Gastrocnemius medialis (tissue), 4 donors: ENCODE measurements around the gene TMEM174. TPM values are rescaled to one million over a fixed set of nuclear protein-coding genes. Genes with fewer than 3 reads are reported as not detected.

Experiments used
- ATAC-seq, 2 donors: fragments of 150-250 bp; one replicate each; pipeline ENCODE4 v1.9.1; 2016
- DNase-seq, 2 donors: peaks; one replicate each; pipeline ENCODE4 v3.0.0-alpha.2; 2019
- H3K27ac ChIP-seq, 4 donors: fragments of 200-600 bp; sonication (generic); 1 replicate in 1 of 4; 2 replicates in 3 of 4; pipeline ENCODE4 v1.5.1; 2016 to 2018; ENCODE audit warnings: mild to moderate bottlenecking in 2 of 4, moderate library complexity in 1 of 4
- H3K27me3 ChIP-seq, 3 donors: fragments of 200-600 bp; sonication (generic) in 2 of 3; 1 replicate in 1 of 3; 2 replicates in 2 of 3; pipeline versions ENCODE4 v1.5.1 to v1.6.0; 2016 to 2019; ENCODE audit warnings: mild to moderate bottlenecking in 1 of 3, moderate library complexity in 1 of 3
- H3K36me3 ChIP-seq, 2 donors: fragments of 200-600 bp; sonication (generic) in 1 of 2; one replicate each; pipeline ENCODE4 v1.5.1; 2017 to 2018
- H3K4me1 ChIP-seq, 2 donors: fragments of 200-600 bp; sonication (generic) in 1 of 2; one replicate each; pipeline ENCODE4 v1.5.1; 2016 to 2017; ENCODE audit warnings: mild to moderate bottlenecking in 2 of 2
- H3K4me3 ChIP-seq, 4 donors: fragments of 200-600 bp; sonication (generic) in 3 of 4; 1 replicate in 1 of 4; 2 replicates in 3 of 4; pipeline ENCODE4 v1.5.1; 2016 to 2019; ENCODE audit warnings: mild to moderate bottlenecking in 2 of 4
- H3K9me3 ChIP-seq, 3 donors: fragments of 200-600 bp; sonication (generic) in 2 of 3; 1 replicate in 1 of 3; 2 replicates in 2 of 3; pipeline ENCODE4 v1.5.1; 2016 to 2019
- POLR2A ChIP-seq, 2 donors: fragments of 450-650 bp; IDR thresholded peaks; one replicate each; pipeline ENCODE4 v1.6.1; 2017; ENCODE audit warnings: antibody characterized with exemption in 2 of 2, mild to moderate bottlenecking in 2 of 2, moderate library complexity in 2 of 2
- in situ Hi-C, 4 donors: fragments of 200-750 bp; cut with MboI; loops; one replicate each; pipeline versions ENCODE4 v1.15.0 to v1.8.0; 2017; ENCODE audit warnings: low sequenced_read_pairs in 4 of 4
- intact Hi-C: fragments of 100-400 bp; cut with DNase I; formaldehyde crosslinking; loops from one replicate; pipeline ENCODE4 v1.15.1; 2023; ENCODE audit warnings: low total_unique reads
- total RNA-seq, 4 donors: library from RNA; depleted of rRNA; stranded (reverse); fragments of >200 nt; gene quantifications; one replicate each; pipeline versions ENCODE4 v1.1.0 to v1.2.3, GENCODE V29; 2016
- TF ChIP-seq, protein P1 (sequence below), 5 experiments: fragments of 450-650 bp in 3 of 5; fragments of 200-600 bp in 2 of 5; sonication (generic) in 2 of 5; IDR thresholded peaks in 4 of 5; conservative IDR thresholded peaks in 1 of 5; 1 replicate in 4 of 5; 2 replicates in 1 of 5; pipeline ENCODE4 v1.5.1; 2016 to 2019; ENCODE audit warnings: antibody characterized with exemption in 5 of 5, mild to moderate bottlenecking in 3 of 5, moderate library complexity in 3 of 5

TMEM174 gene
- total RNA-seq, 4 donors from 2014 or later, result not detected

DNA sequence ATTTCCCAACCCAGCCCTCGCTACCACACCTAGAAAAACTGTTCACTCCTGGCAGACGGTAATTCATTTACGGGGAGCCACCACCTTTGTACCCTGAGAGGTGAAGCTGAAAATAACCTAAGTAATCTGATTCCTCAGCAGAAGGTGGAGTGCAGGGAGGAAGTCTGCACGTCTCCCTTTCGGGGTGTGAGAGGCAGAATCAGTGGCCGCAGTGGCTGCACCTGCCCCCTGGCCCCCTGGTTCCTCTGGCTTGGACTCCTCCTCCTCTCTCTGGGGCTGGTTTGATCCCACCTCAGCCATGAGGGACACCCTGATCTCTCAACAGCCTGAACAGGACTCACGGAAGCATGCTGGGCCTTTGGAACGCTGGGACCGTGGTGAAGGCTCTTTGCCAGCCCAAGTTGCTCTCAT lies 10.5 kb downstream of the TMEM174 start:
- DNase-seq (no peak), ATAC-seq (no peak)
- intact Hi-C loops, result no loop called here
- Histone ChIP-seq H3K9me3 (no peaks in the 10 kb centered on the region), H3K27me3 (peaks cover 0 to 11% (median 0%) of the 10 kb centered on the region in 3 donors), H3K4me3 (no peak overlapping the region), H3K4me1 (peaks cover 0 to 8% of the 10 kb centered on the region in 2 donors), H3K36me3 (no peaks in the 10 kb centered on the region), H3K27ac (no peak overlapping the region)
- no peak for TF ChIP-seq POLR2A (IDR thresholded peaks at IDR 0.05)
- TF ChIP-seq, protein P1, sequence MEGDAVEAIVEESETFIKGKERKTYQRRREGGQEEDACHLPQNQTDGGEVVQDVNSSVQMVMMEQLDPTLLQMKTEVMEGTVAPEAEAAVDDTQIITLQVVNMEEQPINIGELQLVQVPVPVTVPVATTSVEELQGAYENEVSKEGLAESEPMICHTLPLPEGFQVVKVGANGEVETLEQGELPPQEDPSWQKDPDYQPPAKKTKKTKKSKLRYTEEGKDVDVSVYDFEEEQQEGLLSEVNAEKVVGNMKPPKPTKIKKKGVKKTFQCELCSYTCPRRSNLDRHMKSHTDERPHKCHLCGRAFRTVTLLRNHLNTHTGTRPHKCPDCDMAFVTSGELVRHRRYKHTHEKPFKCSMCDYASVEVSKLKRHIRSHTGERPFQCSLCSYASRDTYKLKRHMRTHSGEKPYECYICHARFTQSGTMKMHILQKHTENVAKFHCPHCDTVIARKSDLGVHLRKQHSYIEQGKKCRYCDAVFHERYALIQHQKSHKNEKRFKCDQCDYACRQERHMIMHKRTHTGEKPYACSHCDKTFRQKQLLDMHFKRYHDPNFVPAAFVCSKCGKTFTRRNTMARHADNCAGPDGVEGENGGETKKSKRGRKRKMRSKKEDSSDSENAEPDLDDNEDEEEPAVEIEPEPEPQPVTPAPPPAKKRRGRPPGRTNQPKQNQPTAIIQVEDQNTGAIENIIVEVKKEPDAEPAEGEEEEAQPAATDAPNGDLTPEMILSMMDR (IDR thresholded peaks at IDR 0.05 in 4 of 5, conservative IDR thresholded peaks at IDR 0.05 in 1 of 5), result no peak
- in situ Hi-C loops, result no loop called here

DNA sequence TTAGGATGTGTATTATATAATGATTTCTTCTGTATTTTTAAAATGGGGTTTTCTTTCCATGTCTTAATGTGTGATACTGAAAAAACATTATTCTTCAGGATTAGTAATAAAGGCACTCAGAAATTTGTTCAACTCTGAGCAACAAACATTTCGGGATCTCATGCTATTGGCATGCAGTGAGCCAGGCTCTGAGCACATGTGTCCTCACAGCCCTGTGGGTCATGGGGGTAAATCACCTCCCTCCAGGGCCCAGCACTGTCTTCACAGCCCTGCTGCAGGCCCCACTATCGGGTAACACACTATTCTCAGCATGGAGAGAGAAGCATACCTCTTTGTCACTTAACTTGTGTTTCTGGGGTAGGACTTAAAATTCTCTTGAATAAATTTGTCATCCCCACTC lies 14.0 kb downstream of the TMEM174 start:
- intact Hi-C loops, result no loop called here

DNA sequence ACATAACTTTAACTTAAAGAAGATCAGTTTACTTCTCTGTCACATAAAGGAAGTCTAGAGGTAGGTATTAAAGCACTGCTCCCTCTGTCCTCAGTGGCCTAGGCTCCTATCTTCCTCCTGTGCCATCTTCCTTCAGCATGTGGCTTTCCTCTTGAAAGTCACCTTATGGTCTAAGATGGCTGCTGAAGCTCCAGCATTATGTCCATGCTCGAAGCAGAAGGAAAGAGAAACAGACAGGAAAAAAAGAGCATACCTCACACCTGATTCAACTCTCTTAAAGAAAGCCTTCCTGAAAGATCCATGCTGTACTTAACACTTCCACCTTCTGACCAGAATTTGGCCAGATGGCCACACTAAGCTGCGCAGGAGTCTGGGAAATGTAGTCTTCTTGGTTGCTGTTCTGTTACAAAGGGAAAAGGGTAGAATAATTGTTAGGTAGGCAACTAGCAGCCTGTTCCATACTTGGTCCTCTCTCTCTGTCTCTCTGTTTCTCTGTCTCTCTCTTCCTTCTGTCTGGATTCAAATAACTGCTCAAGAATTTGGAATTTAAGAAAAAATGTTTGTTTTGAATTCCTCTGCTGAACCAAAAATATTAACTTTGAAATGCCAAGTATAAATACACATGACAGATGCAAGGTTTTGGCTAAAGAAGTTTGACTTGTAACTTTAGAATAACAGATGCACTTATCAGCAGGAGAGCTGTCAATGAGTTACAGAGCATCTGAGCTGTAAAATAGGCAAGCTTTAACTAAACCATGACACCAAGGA lies 16.0 kb downstream of the TMEM174 start:
- DNase-seq (no peak), ATAC-seq (no peak)
- Histone ChIP-seq H3K4me1 (peaks cover 0 to 3% of the 10 kb centered on the region in 2 donors), H3K27ac (no peak overlapping the region), H3K36me3 (no peaks in the 10 kb centered on the region), H3K9me3 (no peaks in the 10 kb centered on the region), H3K27me3 (peaks cover 0 to under 1% (median 0%) of the 10 kb centered on the region in 3 donors), H3K4me3 (no peak overlapping the region)
- intact Hi-C loops, result no loop called here
- TF ChIP-seq POLR2A (IDR thresholded peaks at IDR 0.05), result no peak
- TF ChIP-seq, protein P1 (IDR thresholded peaks at IDR 0.05 in 4 of 5, conservative IDR thresholded peaks at IDR 0.05 in 1 of 5), result no peak
- in situ Hi-C loops, result no loop called here

More for the DNA sequence above, 14.0 kb downstream of the TMEM174 start:
- H3K4me1 ChIP-seq, result peaks cover 0 to 3% of the 10 kb centered on the region in 2 donors
- H3K27ac ChIP-seq, result no peak overlapping the region
- no peaks in the 10 kb centered on the region for H3K9me3 ChIP-seq
- TF ChIP-seq, protein P1 (IDR thresholded peaks at IDR 0.05 in 4 of 5, conservative IDR thresholded peaks at IDR 0.05 in 1 of 5), result no peak
- no peak for TF ChIP-seq POLR2A (IDR thresholded peaks at IDR 0.05)
- in situ Hi-C loops, result no loop called here
- no peak overlapping the region for H3K4me3 ChIP-seq
- ATAC-seq (no peak), DNase-seq (no peak)
- H3K27me3 ChIP-seq, result peaks cover 0 to 11% (median 0%) of the 10 kb centered on the region in 3 donors
- H3K36me3 ChIP-seq, result no peaks in the 10 kb centered on the region

DNA sequence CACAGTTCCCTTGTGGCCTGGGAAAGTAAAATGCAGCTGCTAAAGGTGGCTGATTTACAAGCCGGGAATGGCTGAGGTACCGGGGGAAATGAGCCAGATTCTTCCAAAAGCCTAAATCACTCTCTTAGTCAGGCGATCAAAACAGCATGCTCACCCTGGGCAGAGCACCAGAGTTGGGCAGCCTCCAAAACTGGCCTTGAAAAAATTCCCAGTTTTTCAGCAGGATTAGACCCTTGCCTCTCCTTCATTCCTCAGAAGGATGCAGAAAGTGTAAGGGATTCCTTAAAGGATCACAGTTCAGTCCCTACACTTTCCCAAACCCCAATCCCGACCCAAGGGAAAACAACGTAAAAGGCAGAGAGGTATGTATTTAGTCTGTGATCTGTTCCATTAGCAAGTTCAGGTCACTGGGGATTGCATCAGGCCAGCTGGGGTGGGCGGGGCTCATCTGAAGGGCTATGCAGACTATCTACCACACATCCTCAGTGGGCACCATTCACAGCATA lies 16.9 kb downstream of the TMEM174 start:
- Histone ChIP-seq H3K4me3 (no peak overlapping the region), H3K36me3 (no peaks in the 10 kb centered on the region), H3K27me3 (no peaks in the 10 kb centered on the region), H3K27ac (no peak overlapping the region), H3K4me1 (peaks cover 0 to 3% of the 10 kb centered on the region in 2 donors), H3K9me3 (no peaks in the 10 kb centered on the region)
- intact Hi-C loops, result no loop called here
- no peak for DNase-seq
- no peak for ATAC-seq
- in situ Hi-C loops, result no loop called here
- no peak for TF ChIP-seq POLR2A (IDR thresholded peaks at IDR 0.05)
- TF ChIP-seq, protein P1 (IDR thresholded peaks at IDR 0.05 in 4 of 5, conservative IDR thresholded peaks at IDR 0.05 in 1 of 5), result no peak
